GM21529 (cell line): ENCODE results near the gene UNC93B1.

Experiments used
- ATAC-seq: cut with Tn5 transposase; IDR thresholded peaks from one replicate; pipeline ENCODE4 v1.9.1; 2021; ENCODE audit not compliant: unreplicated experiment

The UNC93B1 gene

GRCh38 chr11:68040101-68040956, 36.4 kb upstream of the UNC93B1 start:
- ATAC-seq = peak; percentile 52

- no peak for ATAC-seq
These were observed 35.7 kb upstream of the UNC93B1 start for GRCh38 chr11:68039526-68040086.

GRCh38 chr11:68038718-68039525, 35.0 kb upstream of the UNC93B1 start, which contains the start of gene TCIRG1:
Gene TCIRG1, plus strand, starts transcription at chr11:68039025. Its CDS starts 2,247 bp downstream, at chr11:68041272.
- peak; percentile 53 for ATAC-seq

GRCh38 chr11:68038226-68038717, 34.4 kb upstream of the UNC93B1 start:
- ATAC-seq = no peak

GRCh38 chr11:68037411-68038225, 33.7 kb upstream of the UNC93B1 start:
- ATAC-seq = no peak

- no peak for ATAC-seq
These were observed 32.9 kb upstream of the UNC93B1 start for GRCh38 chr11:68036717-68037239.

- ATAC-seq = no peak
These were observed 32.3 kb upstream of the UNC93B1 start for GRCh38 chr11:68036141-68036716.

GRCh38 chr11:68035266-68035876, 31.5 kb upstream of the UNC93B1 start:
- no peak for ATAC-seq

- ATAC-seq = no peak
These were observed 29.8 kb upstream of the UNC93B1 start for GRCh38 chr11:68033708-68034045.

GRCh38 chr11:68032997-68033707, 29.3 kb upstream of the UNC93B1 start:
- no peak for ATAC-seq

- no peak for ATAC-seq
These were observed 28.1 kb upstream of the UNC93B1 start for GRCh38 chr11:68032003-68032402.

- ATAC-seq = no peak
These were observed 27.2 kb upstream of the UNC93B1 start for GRCh38 chr11:68031144-68031464.

GRCh38 chr11:68030318-68031143, 26.6 kb upstream of the UNC93B1 start, which contains the start of gene NDUFS8:
Gene NDUFS8, plus strand, starts transcription at chr11:68030681. Its CDS starts 1,471 bp downstream, at chr11:68032152.
- ATAC-seq = peak; percentile 93

GRCh38 chr11:68028802-68029545, 25.1 kb upstream of the UNC93B1 start:
- no peak for ATAC-seq

- no peak for ATAC-seq
These were observed 23.8 kb upstream of the UNC93B1 start for GRCh38 chr11:68027667-68028066.

- no peak for ATAC-seq
These were observed 22.7 kb upstream of the UNC93B1 start for GRCh38 chr11:68026391-68027105.

- ATAC-seq = no peak
These were observed 21.1 kb upstream of the UNC93B1 start for GRCh38 chr11:68025047-68025446.
